NCI-H1694 (cell line): Measurements from ENCODE around the gene PDGFA.

Source experiments
- DNase-seq: peaks from one replicate; lab custom pipeline; 2025; lab: John Stamatoyannopoulos, UW

Gene PDGFA

GRCh38 chr7:473870-474604 lies 45.6 kb downstream of the PDGFA start:
- DNase-seq: no peak

DNA sequence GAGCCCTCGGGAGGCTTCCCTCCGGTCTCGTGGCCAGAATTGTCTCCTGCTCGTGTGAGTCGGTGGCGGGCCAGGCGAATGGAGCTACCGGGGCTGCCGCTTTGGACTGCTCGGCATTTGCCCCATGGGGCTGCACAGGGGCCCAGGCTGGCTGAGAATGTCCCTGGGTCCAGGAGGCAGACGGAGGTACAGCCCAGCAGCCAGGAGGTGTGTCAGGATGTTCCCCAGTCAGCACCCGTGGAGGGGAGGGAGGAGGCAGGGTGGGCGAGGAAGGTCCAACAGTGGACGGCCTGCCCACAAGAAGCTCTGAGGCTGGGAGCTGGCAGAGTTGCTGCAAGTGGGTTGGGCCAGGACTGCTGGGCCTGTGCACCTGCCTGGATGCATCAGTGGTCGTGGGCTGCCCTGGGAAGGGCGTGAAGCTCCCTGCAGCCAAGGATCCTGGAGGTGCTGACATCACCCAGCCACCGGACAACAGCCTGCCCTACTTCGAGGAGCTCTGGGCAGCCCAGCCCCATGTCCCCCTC lies 46.4 kb downstream of the PDGFA start:
- DNase-seq: no peak

GRCh38 chr7:472640-472957 lies 47.0 kb downstream of the PDGFA start:
- DNase-seq: no peak

DNA sequence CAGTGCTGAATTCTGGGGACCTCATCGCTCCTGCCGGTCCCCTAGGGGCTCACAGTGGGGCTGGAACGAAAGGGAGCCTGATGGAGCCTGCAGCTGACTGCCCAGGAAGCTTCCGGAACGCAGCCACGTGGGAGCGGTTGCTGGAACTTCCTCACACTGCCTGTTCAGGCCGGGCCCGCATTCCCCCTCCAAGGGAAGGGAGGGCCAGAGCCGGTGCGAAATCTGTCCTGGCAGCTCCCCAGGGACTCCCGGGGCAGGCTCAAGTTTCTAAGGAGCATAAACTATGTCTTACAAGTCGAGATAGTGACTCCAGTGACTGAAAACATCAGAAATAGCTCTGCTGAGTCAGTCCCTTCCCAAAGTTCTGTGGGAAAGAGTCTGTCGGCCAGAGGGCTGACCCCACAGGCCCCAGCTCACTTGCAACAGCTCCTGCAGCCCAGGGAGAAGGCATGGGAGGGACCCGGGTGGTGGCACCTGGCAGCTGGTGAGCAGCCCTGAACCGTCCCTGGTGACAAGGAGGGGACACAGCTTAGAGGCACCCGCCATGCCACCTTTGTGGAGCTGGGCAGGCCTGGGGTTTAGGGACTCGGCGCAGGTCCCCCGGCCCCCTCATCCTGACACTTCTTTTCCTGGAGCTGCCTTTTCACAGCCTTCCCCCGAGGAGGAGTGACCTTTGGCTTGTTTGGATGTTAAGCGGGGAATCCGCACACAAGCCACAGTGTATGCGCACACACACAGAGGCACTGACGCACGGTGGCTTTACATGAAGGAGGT lies 47.6 kb downstream of the PDGFA start:
- no peak for DNase-seq

GRCh38 chr7:471191-471865 lies 48.3 kb downstream of the PDGFA start:
- DNase-seq: no peak

DNA sequence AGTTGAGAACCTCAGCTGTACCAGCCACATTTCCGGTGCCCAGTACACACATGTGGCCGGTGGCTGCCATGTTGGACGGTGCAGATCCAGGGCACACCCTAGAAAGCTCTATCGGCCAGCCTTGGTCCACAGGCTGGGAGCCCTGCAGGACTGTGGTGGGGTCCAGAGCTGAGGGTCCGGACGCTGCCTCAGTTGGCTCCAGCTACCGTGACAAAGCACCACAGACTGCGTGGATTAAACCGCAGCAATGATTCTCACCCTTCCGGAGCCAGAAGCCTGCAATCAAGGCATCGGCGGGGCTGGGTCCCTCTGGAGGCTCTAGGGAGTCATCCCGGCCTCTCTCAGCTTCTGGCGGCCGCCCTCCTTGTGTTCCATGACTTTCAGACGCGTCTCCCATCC lies 50.1 kb downstream of the PDGFA start:
- no peak for DNase-seq

DNA sequence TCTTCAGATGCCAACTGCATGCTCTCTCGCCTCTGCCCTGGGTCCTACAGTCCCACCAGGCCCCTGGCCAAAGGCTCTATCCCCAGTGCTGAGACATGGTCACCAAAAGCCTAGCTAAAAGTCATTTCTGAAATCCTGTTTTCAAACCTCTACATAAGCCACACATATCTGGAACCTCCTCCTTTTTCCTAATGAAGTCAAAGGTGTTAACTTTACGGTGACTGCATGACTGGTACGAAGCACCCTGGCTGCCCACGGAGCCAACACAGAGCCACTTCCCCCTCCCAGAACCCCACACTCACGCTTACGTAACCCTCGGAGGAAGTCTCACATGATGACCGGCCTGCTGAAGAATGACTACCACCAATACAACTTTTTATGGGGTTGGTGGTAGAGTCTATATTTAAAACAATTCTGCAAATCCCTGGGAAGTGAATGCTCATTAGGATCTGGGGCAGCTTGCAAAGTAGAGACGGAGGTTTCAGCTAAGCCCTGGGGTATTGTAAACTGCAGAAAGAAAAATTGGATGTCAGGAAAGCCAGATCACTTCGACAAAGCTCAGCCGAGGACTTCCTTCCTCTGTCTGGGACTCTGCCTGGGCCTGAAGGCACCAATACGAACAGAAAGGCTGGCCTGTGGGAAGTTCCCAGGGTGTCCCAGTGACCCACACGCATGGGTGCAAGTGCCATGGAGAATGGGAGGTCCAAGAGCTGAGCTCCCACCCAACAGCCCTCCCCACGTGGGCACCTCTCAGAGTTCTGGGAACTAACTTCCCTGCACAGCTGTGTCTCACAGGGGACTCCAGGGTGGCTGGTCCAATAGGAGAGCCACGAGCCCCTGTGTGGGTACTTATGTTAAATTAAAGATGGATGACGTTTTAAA lies 50.7 kb downstream of the PDGFA start:
- no peak for DNase-seq

DNA sequence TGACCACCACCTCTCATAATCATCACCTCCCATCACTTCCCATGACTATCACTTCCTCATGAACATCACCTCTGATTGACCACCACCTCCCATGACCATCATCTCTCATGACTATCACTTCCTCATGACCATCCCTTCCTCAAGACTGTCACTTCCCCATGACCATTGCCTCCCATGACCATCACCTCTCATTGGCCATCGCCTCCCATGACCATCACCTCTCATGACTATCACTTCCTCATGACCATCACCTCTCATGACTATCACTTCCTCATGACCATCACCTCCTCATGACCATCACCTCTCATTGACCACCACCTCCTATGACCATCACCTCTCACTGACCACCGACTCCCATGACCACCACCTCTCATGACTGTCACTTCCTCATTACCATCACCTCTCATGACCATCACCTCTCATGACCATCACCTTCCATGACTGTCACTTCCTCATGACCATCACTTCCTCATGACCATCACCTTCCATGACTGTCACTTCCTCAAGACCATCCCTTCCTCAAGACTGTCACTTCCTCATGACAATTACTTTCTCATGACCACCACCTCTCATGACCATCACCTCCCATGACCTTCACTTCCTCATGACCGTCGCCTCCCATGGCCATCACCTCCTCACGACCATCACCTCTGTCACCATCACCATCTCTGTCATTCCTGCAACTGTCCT lies 51.6 kb downstream of the PDGFA start:
- DNase-seq: no peak

GRCh38 chr7:467393-467828 lies 52.2 kb downstream of the PDGFA start:
- no peak for DNase-seq

DNA sequence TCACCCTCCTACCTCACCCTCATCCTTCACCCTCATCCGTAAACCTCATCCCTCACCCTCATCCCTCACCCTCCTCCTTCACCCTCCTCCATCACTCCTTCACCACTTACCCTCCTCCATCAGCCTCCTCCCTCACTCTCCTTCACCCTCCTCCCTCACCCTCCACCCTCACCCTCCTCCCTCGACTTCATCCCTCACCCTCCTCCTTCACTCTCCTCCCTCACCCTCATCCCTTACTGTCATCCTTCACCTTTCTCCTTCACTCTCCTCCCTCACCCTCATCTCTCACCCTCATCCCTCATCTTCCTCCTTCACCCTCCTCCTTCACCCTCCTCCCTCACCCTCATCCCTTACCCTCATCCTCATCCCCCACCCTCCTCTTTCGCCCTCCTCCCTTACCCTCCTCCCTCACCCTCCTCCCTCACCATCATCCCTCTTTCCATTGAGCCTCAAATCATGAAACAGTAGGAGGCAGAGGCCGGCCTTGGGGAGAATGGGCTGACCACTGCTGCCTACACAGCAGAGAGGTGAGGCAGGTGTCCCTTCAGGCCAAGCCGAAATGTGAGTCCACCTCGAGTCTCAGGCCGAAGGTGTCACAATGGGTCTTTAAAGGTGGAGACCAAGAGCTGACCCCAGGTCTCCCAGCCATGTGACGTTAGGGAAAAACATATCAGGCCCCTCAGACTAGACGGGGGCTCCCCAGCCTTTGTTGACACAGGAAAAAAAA lies 53.0 kb downstream of the PDGFA start:
- no peak for DNase-seq

DNA sequence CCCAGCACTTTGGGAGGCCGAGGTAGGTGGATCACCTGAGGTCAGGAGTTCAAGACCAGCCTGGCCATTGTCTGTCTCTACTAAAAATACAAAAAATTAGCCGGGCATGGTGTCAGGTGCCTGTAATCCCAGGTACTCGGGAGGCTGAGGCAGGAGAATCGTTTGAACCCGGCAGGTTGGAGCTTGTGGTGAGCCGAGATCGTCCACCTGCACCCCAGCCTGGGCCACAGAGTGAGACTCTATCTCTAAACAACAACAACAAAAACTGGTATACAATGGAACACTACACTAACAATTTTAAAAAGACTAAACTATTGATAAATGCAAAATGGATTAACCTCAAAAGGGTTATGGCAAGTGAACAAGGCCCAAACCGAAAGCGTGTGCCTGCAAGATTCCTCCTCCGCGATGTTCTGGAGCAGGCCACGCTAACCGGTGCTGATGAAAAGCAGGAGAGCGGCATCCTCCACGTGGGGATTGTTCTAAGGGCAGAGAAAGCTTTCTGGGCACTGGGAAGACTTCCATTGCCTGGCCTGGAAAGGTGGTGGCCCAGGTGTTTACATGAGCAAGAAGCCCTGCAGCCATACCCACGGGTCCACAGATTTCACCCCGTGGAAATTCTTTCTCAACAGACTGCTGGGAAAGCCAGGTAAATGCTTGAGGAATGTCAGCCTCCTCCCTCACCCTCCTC lies 53.8 kb downstream of the PDGFA start:
- no peak for DNase-seq

DNA sequence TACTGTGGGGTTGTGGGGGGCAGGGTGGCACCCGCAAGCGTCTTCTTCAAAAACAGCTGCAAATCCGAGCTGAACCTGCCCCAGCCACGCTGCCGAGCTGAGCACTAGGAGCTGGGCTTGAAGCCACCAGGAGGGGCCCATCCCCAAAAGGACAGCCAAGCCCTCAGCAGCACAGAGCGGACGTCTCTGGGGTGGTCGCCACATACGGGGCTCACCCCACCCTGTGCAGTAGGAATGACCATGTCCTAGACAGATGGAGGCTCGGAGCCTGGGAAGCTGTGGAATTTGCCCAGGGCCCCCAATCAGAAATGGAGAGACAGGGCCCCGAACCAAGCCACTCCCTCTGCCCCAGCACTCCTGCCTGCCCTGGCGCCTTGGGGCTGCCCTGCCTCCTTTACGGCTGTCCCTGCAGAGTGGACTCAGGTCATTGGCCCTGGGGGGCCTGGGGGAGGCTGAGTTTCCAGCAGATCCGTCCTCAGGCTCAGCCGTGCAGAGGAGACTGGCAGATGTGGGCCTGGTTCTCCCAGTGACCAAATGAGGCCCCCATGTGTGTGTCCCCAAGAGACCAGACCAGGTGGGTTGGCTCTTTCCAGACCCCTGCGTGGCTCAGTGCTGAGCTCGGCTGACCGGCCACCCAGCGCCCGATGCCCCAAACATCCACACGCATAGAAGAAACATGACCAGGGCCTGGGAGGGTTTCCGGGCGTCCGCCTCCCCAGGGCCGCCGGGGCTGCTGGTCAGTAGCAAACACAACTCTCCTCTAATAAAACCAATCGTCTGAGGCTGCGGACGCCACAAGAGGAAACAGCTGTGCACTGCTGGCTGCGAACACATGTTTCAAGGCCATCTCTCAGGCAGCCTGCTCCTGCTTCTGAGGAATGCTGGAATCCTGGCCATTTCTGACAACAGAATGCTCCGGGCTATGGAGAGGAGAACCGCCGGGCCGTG lies 54.9 kb downstream of the PDGFA start:
- DNase-seq: no peak

DNA sequence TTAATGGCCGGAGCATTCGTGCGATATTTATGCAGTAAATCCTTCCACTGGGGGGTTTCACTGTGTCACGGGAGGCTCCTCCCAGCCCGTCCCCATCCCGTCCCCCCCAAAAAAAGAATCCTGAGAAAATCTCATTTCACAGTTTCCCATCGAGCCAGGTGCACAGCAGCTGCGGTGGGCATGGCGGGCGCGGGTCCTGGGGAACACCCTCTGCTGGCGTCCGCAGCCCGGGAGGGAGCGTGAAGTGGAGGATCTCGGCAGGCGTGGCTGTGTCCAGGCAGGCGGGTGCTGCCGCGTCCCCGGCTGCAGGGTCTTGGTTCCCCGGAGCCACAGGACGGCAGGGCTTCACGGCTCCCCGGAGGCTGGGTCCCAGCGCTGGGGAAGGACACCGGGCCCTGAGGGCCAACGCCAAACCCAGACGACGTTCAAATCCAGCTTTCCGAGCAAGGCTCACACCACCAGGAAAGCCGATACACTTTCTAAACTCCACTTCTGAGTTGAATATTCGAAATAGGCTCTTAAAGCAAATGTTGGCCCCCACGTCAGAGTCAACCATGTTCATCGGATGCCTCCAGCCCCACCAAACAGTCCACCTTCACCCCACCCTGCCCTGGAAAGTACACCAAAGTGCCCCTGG lies 55.7 kb downstream of the PDGFA start:
- DNase-seq: no peak

GRCh38 chr7:463362-463781 lies 56.3 kb downstream of the PDGFA start:
- DNase-seq: no peak

DNA sequence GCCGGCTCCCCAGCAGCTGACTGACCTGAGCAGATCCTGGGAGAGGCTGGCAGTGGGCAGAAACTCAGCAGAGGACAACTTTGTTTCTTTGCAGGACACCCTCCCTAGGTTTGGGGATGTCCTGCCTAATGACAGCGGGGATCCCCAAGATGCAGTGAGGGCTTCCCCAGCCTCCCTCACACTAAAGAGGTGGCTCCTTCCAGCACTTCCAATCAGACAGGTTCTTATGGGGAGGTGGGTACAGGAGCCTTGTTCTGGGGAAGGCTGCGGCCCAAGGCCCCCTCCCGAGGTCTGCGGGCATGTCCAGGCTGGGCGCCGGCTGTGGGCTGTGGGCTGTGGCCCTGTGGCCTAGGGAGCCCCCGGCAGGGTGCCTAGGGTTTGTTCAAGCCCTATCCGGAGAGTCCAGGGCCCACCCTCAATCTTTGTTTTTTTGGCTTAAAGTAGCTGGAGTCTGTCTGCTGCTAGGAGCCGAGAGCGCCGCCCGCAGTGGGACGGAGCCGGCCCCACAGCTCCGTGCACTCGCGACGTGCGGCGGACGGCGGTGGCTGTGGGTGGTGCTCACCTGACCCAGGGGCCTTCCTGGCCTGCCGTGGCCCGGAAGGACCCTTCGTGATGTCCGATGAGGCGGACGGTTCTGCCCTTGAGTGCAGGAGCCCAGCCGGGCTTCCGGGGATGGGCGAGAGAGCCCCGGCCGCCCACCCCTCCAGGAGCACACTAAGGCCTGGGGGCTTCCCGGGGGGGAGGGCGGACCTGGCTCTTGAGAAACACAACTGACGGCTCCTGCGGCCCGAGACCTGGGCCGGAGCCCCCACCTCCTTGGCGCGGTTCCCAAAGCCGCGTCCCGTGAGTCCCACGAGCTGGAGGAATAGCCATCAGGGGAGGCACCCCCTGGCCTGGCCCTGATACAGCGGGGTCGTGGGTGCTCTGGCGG lies 57.2 kb downstream of the PDGFA start:
- no peak for DNase-seq

- no peak for DNase-seq
Measured at GRCh38 chr7:461453-462172, 58.0 kb downstream of the PDGFA start.

DNA sequence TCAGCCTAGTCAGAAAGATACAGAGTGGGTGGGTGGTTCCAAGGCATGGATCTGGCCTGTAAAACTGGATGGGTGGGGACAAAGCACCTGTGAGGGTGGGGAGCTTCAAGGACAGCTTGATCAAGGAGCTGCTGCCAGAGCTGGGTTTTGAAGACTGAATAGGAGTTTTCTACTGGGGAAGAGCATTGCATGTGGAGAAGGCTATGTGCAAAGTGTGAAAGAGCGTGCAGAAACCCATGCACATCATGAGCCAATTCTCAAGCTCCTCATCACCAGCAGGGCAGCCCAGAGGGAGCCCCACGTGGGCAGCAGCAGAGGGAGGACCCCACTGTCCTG lies 58.6 kb downstream of the PDGFA start:
- DNase-seq: no peak
